RWPE1 (cell line): ENCODE data around the gene COLGALT1.

ENCODE experiments used
- CTCF ChIA-PET: fragments of 350-600 bp; sonication (Branson Sonifier 250); formaldehyde crosslinking; extraction: SDS; loops from one replicate; lab custom pipeline; 2021; lab: Yijun Ruan, JAX
- POLR2A ChIA-PET: fragments of 400-600 bp; formaldehyde crosslinking; extraction: SDS; loops from one replicate; lab custom pipeline; 2020; ENCODE audit warnings: antibody characterized with exemption; ENCODE audit not compliant: low non-redundant PET; lab: Yijun Ruan, JAX
- DNase-seq: peaks from one replicate; pipeline ENCODE4 v3.0.0; 2012; ENCODE audit warnings: low spot score
- H3K27ac ChIP-seq: fragments of 450-650 bp; 2 replicates; pipeline ENCODE4 v1.5.1; 2017
- TF ChIP-seq, protein P1 (sequence below): fragments of 450-650 bp; conservative IDR thresholded peaks from 2 replicates; pipeline ENCODE4 v1.5.1; 2017; ENCODE audit warnings: low read depth, mild to moderate bottlenecking

Gene COLGALT1

DNA sequence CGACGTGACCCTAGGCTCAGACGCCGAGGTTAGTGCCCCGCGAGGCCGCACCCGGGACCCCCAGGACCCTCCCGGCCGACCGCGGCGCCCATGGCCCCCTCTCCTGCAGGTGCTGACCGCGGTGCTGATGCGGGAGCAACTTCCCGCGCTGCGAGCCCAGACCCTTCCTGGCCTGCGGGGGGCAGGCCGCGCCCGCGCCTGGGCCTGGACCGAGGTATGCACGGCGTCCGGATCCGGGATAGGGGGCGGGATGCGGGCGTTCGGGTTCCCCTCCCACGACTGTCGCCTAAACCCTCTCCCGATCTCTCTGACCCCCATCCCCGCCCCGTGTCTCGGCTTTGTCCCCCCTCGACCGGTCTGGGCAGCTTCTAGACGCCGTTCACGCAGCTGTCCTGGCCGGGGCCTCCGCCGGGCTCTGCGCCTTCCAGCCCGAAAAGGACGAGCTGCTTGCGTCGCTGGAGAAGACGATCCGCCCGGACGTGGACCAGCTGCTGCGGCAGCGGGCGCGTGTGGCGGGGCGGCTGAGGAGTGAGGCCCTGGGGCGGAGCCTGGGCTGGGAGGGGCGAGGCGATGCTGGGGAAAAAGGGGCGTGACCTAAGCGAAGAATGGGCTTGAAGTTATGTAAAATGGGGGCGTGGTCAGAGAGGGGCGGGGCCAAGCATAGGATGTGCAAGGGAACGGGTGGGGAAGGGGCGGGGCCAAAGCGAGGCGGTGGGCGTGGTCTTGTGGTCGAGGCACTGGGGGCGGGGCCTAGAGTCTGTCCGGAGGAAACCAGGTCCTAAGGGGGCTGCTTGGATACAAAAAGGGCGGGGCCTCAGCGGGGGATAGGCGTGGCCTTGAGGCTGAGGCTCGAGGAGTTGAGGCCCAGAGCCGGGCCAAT, 16.0 kb upstream of the COLGALT1 start:
- ChIA-PET CTCF (interaction anchor here (0.6 to 1.6 kb wide), 3 partner anchors 22 to 227 kb away, joined by 3 to 8 read pairs (median 8); no protein-coding TSS in a partner anchor), POLR2A (no interaction called here)
- DNase-seq: peak; percentile 98
- TF ChIP-seq, protein P1, sequence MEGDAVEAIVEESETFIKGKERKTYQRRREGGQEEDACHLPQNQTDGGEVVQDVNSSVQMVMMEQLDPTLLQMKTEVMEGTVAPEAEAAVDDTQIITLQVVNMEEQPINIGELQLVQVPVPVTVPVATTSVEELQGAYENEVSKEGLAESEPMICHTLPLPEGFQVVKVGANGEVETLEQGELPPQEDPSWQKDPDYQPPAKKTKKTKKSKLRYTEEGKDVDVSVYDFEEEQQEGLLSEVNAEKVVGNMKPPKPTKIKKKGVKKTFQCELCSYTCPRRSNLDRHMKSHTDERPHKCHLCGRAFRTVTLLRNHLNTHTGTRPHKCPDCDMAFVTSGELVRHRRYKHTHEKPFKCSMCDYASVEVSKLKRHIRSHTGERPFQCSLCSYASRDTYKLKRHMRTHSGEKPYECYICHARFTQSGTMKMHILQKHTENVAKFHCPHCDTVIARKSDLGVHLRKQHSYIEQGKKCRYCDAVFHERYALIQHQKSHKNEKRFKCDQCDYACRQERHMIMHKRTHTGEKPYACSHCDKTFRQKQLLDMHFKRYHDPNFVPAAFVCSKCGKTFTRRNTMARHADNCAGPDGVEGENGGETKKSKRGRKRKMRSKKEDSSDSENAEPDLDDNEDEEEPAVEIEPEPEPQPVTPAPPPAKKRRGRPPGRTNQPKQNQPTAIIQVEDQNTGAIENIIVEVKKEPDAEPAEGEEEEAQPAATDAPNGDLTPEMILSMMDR: peak; percentile 72
- H3K27ac ChIP-seq: peak overlapping the region; percentile 35; the same call in 1 of the 2 replicates

DNA sequence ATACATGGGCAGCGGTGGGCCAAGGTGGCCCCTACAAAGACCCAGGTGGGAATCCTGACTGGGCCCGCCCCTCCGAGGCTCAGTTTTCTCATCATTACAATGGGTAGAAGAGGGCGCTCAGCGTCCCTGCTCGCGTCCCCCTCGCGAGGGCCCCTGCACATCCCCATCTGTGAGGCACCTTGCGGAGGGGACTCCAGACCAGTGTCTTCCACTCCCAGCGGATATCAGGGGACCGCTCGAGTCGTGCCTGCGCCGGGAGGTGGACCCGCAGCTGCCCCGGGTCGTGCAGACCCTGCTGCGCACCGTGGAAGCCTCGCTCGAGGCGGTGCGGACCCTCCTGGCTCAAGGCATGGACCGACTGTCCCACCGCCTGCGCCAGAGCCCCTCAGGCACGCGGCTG, 15.3 kb upstream of the COLGALT1 start:
- POLR2A ChIA-PET: no interaction called here
- DNase-seq: no peak
- CTCF ChIA-PET: interaction anchor here (1.6 kb wide), 1 partner anchor 227 kb away, joined by 8 read pairs; no protein-coding TSS in a partner anchor
- no peak overlapping the region for H3K27ac ChIP-seq
- TF ChIP-seq, protein P1: no peak

DNA sequence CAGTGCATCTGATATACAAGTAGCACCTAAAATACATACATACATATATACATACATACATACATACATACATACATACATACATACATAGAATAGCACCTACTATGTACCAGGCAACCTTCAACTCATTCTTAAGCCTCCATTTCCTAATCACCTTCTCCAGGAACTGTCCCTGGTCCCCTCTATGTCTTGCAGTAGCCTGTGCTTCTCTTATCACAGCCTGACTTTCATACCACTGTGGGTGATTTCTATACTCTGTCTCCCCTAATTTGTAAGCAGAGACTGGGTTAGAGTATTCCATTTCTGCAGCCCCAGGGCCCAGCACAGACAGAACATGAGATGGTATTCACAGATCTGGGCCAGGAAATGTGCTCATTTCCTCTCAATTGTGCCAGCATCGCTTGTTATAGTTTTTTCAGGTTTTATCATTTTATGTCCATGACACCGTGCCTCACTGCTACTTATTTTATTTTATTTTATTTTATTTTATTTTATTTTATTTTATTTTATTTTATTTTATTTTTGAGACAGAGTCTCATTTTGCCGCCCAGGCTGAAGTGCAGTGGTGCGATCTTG, 14.2 kb upstream of the COLGALT1 start:
- CTCF ChIA-PET: no interaction called here
- TF ChIP-seq, protein P1: no peak
- no peak for DNase-seq

DNA sequence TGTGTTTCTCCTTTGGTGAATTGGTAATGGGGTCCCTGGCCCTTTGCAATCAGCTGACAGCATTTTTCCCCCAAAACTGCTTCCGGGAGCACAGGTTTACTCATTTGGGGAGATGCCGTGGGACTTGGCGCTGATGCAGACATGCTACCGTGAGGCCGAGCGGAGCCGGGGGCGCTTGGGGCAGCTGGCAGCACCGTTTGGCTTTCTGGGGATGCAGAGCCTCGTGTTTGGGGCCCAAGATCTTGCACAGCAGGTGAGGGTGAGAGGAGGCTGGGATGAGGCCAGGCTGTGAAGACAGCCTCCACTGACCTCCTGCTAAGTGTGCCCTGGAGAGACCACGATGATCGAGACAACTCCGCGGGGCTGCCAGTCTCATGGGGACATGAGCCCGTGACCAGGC, 13.4 kb upstream of the COLGALT1 start:
- CTCF ChIA-PET: interaction anchor here (1.1 kb wide), 1 partner anchor 11 kb away, joined by 4 read pairs; no protein-coding TSS in a partner anchor
- POLR2A ChIA-PET: no interaction called here
- DNase-seq: no peak
- TF ChIP-seq, protein P1: no peak
- no peak overlapping the region for H3K27ac ChIP-seq

More for the DNA sequence above, 14.2 kb upstream of the COLGALT1 start:
- POLR2A ChIA-PET: no interaction called here
- no peak overlapping the region for H3K27ac ChIP-seq

DNA sequence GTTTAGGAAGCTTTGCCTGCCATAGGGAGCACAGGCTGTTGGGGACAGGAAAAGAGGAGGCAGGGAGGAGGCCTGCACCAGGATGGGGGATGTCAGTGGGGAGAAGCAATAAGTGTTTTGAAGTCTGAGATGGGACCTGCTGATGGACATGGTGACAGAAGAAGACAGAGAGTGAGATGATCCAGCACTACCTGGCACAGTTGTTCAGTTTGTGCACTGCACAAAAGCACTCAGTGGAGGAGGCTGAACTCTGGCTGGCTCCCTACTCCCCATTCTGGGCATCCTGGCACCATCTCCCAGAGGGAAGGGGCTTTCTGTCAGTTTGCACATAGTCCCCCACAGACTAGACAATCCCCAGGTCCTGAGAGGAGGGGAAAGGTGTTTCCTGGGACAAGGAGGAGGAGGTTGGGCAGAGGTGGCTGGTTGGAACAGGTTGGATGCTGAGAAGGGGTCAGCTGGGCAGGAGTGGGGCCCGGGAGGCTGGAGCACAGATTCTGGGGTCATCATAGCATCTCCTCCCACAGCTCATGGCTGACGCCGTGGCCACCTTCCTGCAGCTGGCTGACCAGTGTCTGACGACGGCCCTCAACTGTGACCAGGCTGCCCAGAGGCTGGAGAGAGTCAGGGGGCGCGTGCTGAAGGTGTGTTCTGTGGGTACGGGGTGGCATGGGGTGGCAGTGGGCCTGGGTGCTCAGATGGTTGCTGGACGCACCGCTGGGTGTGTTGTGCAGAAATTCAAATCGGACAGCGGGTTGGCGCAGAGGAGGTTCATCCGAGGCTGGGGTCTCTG, 12.5 kb upstream of the COLGALT1 start:
- TF ChIP-seq, protein P1: no peak
- no peak for DNase-seq
- H3K27ac ChIP-seq: peak overlapping the region; percentile 2; the same call in 1 of the 2 replicates
- ChIA-PET CTCF (interaction anchor here (0.5 to 1.1 kb wide), 3 partner anchors 10 to 239 kb away, joined by 3 to 5 read pairs (median 4); no protein-coding TSS in a partner anchor), POLR2A (no interaction called here)

DNA sequence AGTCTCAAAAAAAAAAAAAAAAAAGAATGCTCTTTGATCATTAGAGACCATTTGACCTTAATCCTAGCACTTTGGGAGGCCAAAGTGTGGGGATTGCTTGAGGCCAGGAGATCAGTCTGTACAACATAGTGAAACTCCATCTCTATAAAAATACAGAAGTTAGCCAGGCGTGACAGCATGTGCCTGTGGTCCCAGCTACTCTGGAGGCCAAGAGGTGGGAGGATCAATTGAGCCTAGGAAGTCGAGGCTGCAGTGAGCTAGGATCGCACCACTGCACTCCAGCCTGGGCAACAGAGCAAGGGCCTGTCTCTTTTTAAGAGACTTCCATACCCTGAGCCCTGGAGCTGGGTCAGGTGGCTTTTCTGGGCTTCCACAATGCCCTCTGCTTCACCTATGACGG, 11.5 kb upstream of the COLGALT1 start:
- POLR2A ChIA-PET: no interaction called here
- CTCF ChIA-PET: no interaction called here
- no peak for DNase-seq
- H3K27ac ChIP-seq: peak overlapping the region; percentile 2; the same call in 1 of the 2 replicates
- TF ChIP-seq, protein P1: no peak
